ELF-1 (cell line): ENCODE data around the gene UNC13A.

Source experiments
- DNase-seq: peaks from one replicate; pipeline ENCODE4 v3.0.0-alpha.2; 2016; ENCODE audit warnings: low read depth, low spot score

Gene UNC13A

DNA sequence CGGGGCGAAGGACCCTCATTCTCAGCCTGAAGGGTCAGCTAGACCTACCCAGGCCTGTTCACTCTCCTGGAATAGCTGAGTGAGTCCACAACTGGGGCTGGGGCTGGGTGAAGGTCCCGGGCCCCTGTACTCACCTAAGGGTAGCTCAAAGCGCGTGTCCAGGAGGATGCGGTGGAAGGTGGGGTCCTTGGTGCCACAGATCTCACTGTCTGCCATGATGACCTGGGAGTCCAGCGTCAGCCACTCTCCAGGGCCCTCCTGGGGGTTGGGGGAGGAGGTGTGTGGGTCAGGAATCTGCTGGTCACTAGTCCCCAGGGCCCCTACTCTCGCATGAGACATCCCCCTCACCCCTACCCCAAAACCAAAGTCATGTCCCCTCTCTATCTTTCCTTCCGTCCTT is 18.7 kb downstream of the UNC13A start:
- no peak for DNase-seq

GRCh38 chr19:17665058-17665457 is 23.1 kb downstream of the UNC13A start:
- no peak for DNase-seq

DNA sequence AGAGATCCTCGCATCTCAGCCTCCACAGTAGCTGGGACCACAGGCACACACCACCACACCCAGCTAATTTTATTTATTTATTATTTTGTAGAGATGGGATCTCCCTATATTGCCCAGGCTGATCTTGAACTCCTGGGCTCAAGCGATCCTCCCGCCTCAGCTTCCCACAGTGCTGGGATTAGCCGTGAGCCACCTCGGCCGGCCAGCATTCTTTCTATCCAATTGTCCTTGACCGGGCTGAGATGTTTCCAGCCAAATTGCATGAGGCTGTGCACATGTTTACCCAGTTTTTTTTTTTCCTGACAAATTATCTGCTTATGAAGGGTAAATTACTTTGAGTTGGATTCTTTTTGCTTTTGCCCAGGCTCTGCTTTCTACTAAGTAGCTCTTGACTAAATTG is 28.2 kb downstream of the UNC13A start:
- DNase-seq: no peak

- DNase-seq: no peak
Observed at GRCh38 chr19:17658666-17659065, 29.5 kb downstream of the UNC13A start.

GRCh38 chr19:17658240-17658639 is 29.9 kb downstream of the UNC13A start:
- DNase-seq: no peak

DNA sequence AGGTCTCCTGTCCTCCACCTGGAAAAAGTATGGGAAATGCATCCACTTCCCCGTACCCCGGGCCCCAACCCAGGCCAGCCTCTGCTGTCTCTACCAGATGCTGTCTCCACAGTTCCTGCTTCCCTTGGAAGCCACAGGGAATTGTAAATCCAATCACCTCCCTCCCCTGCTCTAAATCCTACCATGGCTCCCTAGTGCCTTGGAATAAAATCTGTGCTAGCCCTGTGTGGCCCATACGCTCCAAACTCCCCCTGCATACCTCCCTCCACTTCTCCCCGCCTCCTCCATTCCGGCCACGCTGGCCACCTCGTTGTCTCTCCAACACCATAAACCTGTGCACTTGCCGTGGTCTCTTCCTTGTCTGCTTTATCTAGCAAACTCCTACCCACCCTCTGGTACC is 31.2 kb downstream of the UNC13A start:
- DNase-seq: no peak

DNA sequence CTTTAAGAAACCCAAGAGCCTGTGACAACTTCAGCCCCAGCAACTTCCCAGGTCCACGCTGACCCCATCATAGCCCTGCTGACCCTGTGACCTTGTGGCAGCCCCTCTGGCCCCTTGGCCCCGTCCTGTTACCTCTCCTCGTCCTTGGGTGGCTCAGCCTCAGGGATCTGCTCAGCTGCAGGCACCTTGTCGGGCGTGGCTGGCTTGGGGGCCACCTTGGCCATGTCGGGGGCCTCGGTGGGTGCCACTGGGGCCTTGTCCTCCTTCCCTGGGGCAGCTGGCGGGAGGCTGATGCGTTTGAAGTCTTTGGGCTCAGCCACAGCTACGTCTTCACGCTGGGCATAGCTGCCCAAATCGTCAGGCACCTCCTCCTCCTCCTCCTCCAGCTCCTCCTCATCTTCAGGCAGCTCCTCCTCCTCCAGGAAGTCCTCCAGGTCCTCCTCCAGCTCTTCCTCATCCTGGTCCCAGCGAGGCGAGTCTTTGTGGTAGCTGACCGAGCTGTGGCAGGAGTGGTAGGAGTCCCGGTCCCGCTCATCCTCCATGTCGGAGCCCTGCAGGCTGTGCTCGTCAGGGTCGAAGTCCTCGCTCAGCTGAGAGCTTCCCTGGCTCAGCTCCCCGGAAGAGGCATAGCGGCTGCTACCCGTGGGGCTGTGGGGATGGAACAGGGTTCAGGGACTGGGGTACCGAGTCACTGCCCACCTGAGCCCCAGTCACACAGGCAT is 32.2 kb downstream of the UNC13A start:
- DNase-seq: no peak

DNA sequence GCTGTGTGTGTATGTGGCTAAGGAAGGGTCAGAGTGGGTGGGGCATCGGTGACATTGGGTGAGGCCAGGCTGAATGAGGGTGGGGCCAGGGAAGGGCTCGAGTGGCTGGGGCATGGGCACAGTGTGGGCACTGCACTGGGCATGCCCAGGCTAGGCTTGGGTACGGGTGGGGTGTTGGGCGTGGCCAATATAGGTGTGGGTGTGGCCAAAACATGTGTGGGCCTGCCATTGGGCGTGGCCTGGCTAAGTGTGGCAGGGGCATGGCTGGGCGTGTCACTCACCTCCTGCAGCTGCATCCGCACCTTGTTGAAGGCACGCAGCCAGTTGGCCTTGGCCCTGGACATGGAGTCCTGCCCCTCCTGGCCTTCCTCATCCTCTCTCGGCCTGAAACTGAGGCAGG is 33.2 kb downstream of the UNC13A start:
- DNase-seq: no peak

DNA sequence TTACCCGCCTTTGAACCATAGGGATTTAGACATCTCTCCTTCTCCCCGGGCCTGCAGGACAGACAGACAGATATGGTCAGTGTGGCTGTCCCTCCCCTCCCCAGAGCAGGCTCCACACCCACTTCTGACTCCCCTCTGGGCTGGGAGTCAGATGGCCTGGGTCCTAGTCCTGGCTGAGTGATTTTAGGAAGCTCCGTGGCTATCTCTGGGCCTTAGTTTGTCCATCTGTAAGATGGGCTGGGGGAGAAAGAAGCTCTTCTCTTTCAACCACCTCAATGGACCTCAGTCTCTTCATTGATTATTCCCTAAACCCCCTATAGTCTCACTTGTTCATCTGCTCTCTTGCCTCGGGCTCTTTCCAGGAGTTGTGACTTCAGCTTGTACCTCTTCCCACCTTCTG is 35.5 kb downstream of the UNC13A start:
- DNase-seq: no peak

GRCh38 chr19:17648786-17649185 is 39.4 kb downstream of the UNC13A start:
- no peak for DNase-seq

DNA sequence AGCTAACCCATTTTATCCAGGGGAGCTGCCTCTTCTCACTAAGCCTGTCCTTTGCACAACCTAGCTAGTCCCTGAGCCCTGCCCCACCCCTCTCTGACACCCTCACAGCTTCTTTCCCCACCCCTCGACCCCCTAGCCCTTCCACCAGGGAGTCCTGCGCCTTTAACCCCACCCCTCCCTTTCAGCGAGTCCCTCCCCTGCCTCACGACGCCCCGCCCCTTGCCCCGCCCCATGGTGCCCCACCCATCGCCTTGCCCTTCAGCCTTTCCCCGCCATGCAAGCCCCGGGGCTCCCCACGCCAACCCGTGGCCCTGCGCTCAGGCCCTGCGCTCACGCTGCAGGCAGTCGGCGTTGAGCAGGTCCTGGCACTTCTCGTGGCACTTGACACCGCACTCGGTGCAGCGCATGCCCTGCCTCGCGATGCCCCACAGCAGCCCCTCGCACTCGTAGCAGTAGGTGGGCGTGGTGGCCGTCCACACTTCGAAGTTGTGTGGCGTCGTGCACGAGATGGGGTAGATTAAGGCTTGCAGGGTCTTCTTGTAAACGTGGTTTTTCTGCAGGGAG is 40.0 kb downstream of the UNC13A start:
- no peak for DNase-seq

DNA sequence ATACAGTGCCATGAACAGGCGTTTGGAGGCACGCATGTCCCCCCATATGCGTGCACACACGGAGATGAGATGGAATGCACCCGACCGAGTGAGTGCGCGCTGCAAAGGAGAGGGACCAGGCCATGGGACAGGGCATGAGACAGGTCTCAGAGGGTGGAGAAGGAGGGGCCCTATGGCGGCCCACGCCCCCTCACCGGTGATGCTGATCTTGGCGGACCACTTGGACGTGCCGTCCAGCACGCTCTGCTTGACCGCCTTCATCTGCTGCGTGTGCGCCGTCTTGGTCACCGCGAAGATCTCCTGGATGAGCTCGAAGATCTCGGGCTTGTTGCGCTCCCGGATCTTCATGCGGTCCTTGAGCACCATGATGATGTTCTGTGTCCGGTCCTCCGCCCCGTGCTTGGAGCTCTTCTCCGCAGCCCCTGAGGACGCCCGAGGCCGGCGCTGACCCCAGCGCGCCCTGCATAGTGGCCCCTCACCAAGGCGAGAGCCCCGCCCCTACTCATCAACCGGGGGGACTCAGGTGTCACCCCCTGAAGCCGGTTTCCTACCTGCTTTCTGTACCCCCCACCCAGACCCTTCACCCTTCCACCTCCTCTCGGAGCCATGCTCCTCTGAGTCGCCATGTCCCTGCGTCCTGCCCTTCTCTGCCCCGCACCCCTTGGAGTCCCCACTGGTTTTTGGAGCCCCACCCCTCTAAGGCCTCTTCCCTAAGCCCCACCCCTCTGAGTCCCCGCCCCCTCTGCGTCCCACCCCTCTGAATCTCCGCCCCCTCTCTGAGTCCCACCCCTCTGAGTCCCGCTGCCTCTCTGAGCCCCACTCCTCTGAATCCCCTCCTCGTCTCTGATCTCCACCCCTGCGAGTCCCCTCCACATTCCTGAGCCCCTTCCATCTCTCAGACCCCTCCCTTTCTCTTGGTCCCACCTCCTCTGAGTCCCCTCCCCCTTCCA is 40.8 kb downstream of the UNC13A start:
- no peak for DNase-seq

DNA sequence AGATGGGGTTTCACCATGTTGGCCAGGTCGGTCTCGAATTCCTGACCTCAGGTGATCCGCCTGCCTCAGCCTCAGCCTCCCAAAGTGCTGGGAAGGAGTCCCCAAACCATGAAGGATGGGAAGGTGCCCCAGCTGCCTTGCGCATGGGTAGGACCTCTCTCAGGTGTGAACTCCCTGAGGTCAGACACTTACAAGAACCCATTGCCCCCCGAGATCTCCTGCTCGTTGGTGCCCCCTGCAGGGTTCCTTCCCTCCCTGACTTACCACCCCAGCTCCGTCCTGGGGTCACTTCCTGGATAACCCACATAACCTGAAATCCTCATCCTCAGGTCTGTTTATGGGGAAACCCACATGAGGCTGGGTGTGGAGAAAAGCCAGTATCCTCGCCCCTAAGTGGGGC is 41.7 kb downstream of the UNC13A start:
- no peak for DNase-seq

- no peak for DNase-seq
Observed at GRCh38 chr19:17645339-17645963, 42.7 kb downstream of the UNC13A start.

DNA sequence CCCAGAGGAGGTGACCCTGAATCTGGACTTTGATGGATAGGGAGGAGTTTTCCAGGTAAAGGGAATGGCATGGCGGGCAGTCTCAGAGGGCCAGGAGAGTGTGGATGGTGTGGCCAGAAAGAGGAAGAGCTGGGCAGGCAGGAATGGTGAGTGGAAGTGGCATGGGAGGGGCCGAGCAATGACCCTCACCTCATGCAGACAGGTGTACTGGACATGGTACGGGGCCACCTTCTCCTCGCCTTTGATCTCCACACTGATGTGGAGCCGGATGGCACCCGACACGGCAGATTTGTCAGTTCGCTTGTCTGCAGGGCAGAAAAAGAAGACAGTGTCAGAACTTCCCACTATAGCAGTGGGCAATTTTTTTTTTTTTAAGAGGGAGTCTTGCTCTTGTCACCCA is 45.5 kb downstream of the UNC13A start:
- no peak for DNase-seq

DNA sequence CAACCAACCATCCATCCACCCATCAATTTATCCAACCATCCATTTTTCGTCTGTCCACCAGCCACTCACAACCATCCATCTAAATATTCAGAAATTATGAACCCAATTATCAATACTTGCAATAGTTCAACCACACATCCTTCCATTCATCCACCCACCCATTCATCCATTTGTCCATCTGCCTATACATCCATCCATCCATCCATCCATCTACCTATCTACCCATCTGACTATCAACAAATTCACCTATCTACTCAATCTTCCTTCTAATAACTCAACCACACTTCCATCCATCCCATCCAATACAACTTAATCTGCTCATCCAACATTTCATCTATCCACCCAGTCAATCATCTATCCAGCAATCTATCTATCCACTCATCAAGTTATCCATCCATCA is 46.3 kb downstream of the UNC13A start:
- DNase-seq: no peak

GRCh38 chr19:17641181-17641580 is 47.0 kb downstream of the UNC13A start:
- DNase-seq: no peak

DNA sequence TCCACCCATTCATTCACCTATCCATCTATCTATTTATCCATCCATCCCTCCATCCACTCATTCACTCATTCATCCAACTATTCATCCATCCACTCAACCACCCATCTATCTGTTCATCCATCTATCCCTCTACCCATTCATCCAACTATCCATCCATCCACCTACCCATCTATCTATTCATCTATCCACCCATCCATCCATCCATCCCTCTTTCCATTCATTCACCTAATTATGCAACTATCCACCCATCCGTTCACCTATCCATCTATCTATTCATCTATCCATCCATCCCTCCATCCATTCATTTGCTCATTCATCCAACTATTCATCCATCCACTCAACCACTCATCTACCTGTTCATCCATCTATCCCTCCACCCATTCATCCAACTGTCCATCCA is 54.5 kb downstream of the UNC13A start:
- DNase-seq: no peak

- no peak for DNase-seq
Observed at GRCh38 chr19:17632577-17632976, 55.6 kb downstream of the UNC13A start.

DNA sequence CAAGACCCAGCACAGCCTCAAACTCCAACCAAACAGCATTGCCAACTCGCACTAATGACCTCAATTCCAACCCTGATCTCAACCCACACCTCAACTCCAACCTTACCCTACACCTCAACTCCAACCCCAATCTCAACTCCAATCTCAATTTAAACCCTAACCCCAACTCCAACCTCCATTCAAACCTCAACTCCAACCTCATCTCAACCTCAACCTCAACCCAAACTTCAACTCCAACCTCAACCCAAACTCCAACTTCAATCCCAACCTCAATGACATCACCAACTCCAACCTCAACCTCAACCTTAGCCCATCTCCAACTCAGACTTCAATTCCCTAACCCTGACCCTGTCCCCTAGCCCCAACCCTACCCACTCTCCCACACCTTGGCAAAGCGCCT is 58.4 kb downstream of the UNC13A start:
- DNase-seq: no peak

- DNase-seq: no peak
Observed at GRCh38 chr19:17627921-17628320, 60.2 kb downstream of the UNC13A start.

GRCh38 chr19:17627161-17627560 is 61.0 kb downstream of the UNC13A start:
- no peak for DNase-seq
